ENCODE measurements around the gene PRKCQ.

PRKCQ gene

GRCh38 chr10:6579904-6580278 lies at the start of gene PRKCQ:
TSS of gene PRKCQ (minus strand) at chr10:6580276. CDS start at chr10:6515135, 65,141 bp downstream.
- no peak for DNase-seq (ENCODE audit: low read depth in 2 of 2)

GRCh38 chr10:6625428-6625827 lies 45.4 kb upstream of the PRKCQ start:
- no peak for DNase-seq (ENCODE audit: low read depth in 2 of 2)

- no peak for DNase-seq (ENCODE audit: low read depth in 2 of 2)
Measured at GRCh38 chr10:6624392-6624791, 44.3 kb upstream of the PRKCQ start.

- DNase-seq (ENCODE audit: low read depth in 2 of 2): no peak
Measured at GRCh38 chr10:6622921-6623320, 42.8 kb upstream of the PRKCQ start.

- no peak for DNase-seq (ENCODE audit: low read depth in 2 of 2)
Measured at GRCh38 chr10:6621536-6621935, 41.5 kb upstream of the PRKCQ start.

GRCh38 chr10:6619660-6620059 lies 39.6 kb upstream of the PRKCQ start:
- no peak for DNase-seq (ENCODE audit: low read depth in 2 of 2)

GRCh38 chr10:6618340-6618739 lies 38.3 kb upstream of the PRKCQ start:
- DNase-seq (ENCODE audit: low read depth in 2 of 2): no peak

- no peak for DNase-seq (ENCODE audit: low read depth in 2 of 2)
Measured at GRCh38 chr10:6617309-6618076, 37.4 kb upstream of the PRKCQ start.

GRCh38 chr10:6615971-6616370 lies 35.9 kb upstream of the PRKCQ start:
- no peak for DNase-seq (ENCODE audit: low read depth in 2 of 2)

GRCh38 chr10:6612371-6612770 lies 32.3 kb upstream of the PRKCQ start:
- no peak for DNase-seq (ENCODE audit: low read depth in 2 of 2)

GRCh38 chr10:6610647-6611046 lies 30.6 kb upstream of the PRKCQ start:
- DNase-seq (ENCODE audit: low read depth in 2 of 2): no peak

GRCh38 chr10:6609625-6610024 lies 29.5 kb upstream of the PRKCQ start:
- DNase-seq (ENCODE audit: low read depth in 2 of 2): no peak

- no peak for DNase-seq (ENCODE audit: low read depth in 2 of 2)
Measured at GRCh38 chr10:6607778-6608177, 27.7 kb upstream of the PRKCQ start.

- DNase-seq (ENCODE audit: low read depth in 2 of 2): no peak
Measured at GRCh38 chr10:6607182-6607581, 27.1 kb upstream of the PRKCQ start.

GRCh38 chr10:6603142-6604125 lies 23.4 kb upstream of the PRKCQ start:
- DNase-seq (ENCODE audit: low read depth in 2 of 2): no peak

- DNase-seq (ENCODE audit: low read depth in 2 of 2): no peak
Measured at GRCh38 chr10:6602700-6603084, 22.6 kb upstream of the PRKCQ start.

- no peak for DNase-seq (ENCODE audit: low read depth in 2 of 2)
Measured at GRCh38 chr10:6602026-6602699, 22.1 kb upstream of the PRKCQ start.

- no peak for DNase-seq (ENCODE audit: low read depth in 2 of 2)
Measured at GRCh38 chr10:6601246-6601805, 21.2 kb upstream of the PRKCQ start.

- no peak for DNase-seq (ENCODE audit: low read depth in 2 of 2)
Measured at GRCh38 chr10:6600224-6600987, 20.3 kb upstream of the PRKCQ start.

- no peak for DNase-seq (ENCODE audit: low read depth in 2 of 2)
Measured at GRCh38 chr10:6598679-6599078, 18.6 kb upstream of the PRKCQ start.

GRCh38 chr10:6597478-6597877 lies 17.4 kb upstream of the PRKCQ start:
- DNase-seq (ENCODE audit: low read depth in 2 of 2): no peak
